Calu3 (cell line): ENCODE measurements around the gene FUT2. TPM values are rescaled to one million over a fixed set of nuclear protein-coding genes. Genes with fewer than 3 reads are reported as not detected.

Experiments used
- BruUV-seq: library from RNA; stranded (reverse); fragments of 400-500 nt; replicated peaks from 2 replicates; lab custom pipeline; 2021; lab: Mats Ljungman, UMichigan
- CTCF ChIA-PET: fragments of 300-600 bp; sonication (Branson Sonifier 250); formaldehyde crosslinking; loops from one replicate; lab custom pipeline; 2022; ENCODE audit warnings: antibody characterized with exemption; lab: Charles Lee
- DNase-seq: peaks from one replicate; pipeline ENCODE4 v3.0.0; 2022
- H3K27ac Mint-ChIP-seq: one replicate; pipeline ENCODE4 v1.8.0; 2022; ENCODE audit warnings: mixed read lengths; ENCODE audit not compliant: unreplicated experiment
- H3K27me3 Mint-ChIP-seq: one replicate; pipeline ENCODE4 v1.8.0; 2022; ENCODE audit warnings: mixed read lengths; ENCODE audit not compliant: unreplicated experiment
- H3K36me3 Mint-ChIP-seq: one replicate; pipeline ENCODE4 v1.8.0; 2022; ENCODE audit warnings: mild to moderate bottlenecking, moderate library complexity, mixed read lengths; ENCODE audit not compliant: insufficient read depth, unreplicated experiment
- H3K4me1 Mint-ChIP-seq: one replicate; pipeline ENCODE4 v1.8.0; 2022; ENCODE audit warnings: mild to moderate bottlenecking, low read depth, mixed read lengths; ENCODE audit not compliant: unreplicated experiment
- H3K4me3 Mint-ChIP-seq: one replicate; pipeline ENCODE4 v1.8.0; 2022; ENCODE audit warnings: mild to moderate bottlenecking, low read depth, moderate library complexity, mixed read lengths; ENCODE audit not compliant: unreplicated experiment
- H3K9me3 Mint-ChIP-seq: one replicate; pipeline ENCODE4 v1.8.0; 2022; ENCODE audit warnings: low read depth, mixed read lengths; ENCODE audit not compliant: unreplicated experiment
- intact Hi-C: fragments of 100-400 bp; cut with micrococcal nuclease; formaldehyde crosslinking; loops from one replicate; pipeline ENCODE4 v1.10.0; 2022; ENCODE audit not compliant: unreplicated experiment
- total RNA-seq: library from RNA; stranded (reverse); gene quantifications from 2 replicates; pipeline ENCODE4 v1.2.3, GENCODE V29; 2022
- TF ChIP-seq, protein P1 (sequence below): fragments of 200-600 bp; IDR thresholded peaks from one replicate; pipeline ENCODE4 v1.8.0; 2022; ENCODE audit warnings: antibody characterized with exemption; ENCODE audit not compliant: unreplicated experiment

Gene FUT2
- total RNA-seq, 1 experiment from 2014 or later: 10.4 TPM

DNA sequence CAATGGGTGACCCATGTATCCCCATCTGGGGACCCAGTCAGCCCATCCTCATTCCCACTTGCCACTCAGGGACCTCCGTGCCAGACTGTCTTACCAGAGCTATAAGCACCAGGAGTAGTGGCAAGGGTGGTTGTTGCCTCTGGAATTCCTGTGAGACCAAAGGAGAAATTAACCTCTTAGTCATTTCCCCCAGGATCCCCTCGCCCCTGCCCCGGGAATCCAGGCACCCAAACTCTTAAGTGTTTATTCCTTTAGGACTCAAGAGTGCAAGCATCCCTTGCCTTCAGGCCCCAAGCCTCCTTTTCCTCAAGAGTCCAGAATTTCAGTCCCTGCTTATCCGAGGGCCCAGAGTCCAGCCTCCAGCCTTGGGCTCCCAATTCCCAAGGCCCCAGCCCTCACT, 32.1 kb upstream of the FUT2 start:
- Mint-ChIP-seq H3K27me3 (no peaks in the 10 kb centered on the region), H3K27ac (no peak overlapping the region), H3K36me3 (peaks cover 6% of the 10 kb centered on the region), H3K4me1 (peaks cover 8% of the 10 kb centered on the region), H3K4me3 (no peak overlapping the region), H3K9me3 (no peaks in the 10 kb centered on the region)
- CTCF ChIA-PET: no interaction called here
- intact Hi-C loops: no loop called here
- no TSS peak for BruUV-seq
- DNase-seq: no peak
- TF ChIP-seq, protein P1, sequence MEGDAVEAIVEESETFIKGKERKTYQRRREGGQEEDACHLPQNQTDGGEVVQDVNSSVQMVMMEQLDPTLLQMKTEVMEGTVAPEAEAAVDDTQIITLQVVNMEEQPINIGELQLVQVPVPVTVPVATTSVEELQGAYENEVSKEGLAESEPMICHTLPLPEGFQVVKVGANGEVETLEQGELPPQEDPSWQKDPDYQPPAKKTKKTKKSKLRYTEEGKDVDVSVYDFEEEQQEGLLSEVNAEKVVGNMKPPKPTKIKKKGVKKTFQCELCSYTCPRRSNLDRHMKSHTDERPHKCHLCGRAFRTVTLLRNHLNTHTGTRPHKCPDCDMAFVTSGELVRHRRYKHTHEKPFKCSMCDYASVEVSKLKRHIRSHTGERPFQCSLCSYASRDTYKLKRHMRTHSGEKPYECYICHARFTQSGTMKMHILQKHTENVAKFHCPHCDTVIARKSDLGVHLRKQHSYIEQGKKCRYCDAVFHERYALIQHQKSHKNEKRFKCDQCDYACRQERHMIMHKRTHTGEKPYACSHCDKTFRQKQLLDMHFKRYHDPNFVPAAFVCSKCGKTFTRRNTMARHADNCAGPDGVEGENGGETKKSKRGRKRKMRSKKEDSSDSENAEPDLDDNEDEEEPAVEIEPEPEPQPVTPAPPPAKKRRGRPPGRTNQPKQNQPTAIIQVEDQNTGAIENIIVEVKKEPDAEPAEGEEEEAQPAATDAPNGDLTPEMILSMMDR: no peak

DNA sequence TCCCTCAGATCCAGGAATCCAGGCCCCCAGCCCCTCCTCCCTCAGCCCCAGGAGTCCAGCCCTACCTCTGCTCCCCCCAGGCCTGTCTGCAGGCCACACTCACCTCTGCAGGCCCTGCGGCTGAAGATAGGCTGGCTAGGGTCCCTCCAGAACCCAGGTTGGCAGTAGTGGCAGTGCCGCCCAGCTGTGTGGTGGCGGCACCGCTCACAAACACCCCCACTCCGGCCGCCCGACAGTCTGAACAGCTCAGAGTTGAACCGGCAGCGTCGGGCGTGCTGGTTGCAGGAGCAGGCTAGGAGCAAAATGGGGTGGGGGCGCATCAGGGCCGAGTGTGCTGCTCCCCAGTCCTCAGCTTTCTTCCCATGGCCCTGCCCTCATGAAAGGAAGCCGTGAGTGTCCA, 31.3 kb upstream of the FUT2 start:
- CTCF ChIA-PET: interaction anchor here (0.6 kb wide), 1 partner anchor 1634 kb away, joined by 4 read pairs; no protein-coding TSS in a partner anchor
- BruUV-seq: no TSS peak
- H3K27ac Mint-ChIP-seq: no peak overlapping the region
- no peak overlapping the region for H3K4me3 Mint-ChIP-seq
- peaks cover 8% of the 10 kb centered on the region for H3K4me1 Mint-ChIP-seq
- H3K27me3 Mint-ChIP-seq: no peaks in the 10 kb centered on the region
- H3K9me3 Mint-ChIP-seq: peaks cover under 1% of the 10 kb centered on the region
- H3K36me3 Mint-ChIP-seq: peaks cover 6% of the 10 kb centered on the region
- TF ChIP-seq, protein P1: no peak
- DNase-seq: no peak
- intact Hi-C loops: no loop called here

DNA sequence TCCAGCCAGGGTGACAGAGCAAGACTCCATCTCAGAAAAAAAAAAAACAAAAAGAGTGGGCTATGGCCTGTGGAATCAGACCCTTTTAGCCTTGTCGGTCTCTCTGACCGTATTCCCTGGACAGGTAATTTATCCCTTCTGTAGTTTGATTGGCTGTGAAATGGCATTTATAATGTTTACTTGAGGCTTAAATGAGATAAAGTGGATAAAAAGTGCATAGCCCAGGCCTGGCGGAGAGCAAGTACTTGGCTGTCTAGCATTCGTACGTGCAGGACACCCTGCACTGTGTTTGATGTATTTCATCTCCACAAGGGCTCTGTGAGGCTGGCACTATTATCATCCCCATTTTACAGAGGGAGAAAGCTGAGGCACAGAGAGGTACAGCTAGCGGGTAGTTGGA, 30.0 kb upstream of the FUT2 start:
- no TSS peak for BruUV-seq
- Mint-ChIP-seq H3K4me1 (peaks cover 5% of the 10 kb centered on the region), H3K9me3 (peaks cover 6% of the 10 kb centered on the region), H3K27ac (no peak overlapping the region), H3K36me3 (peaks cover 5% of the 10 kb centered on the region), H3K4me3 (no peak overlapping the region), H3K27me3 (no peaks in the 10 kb centered on the region)
- intact Hi-C loops: no loop called here
- CTCF ChIA-PET: no interaction called here
- TF ChIP-seq, protein P1: no peak
- DNase-seq: no peak

DNA sequence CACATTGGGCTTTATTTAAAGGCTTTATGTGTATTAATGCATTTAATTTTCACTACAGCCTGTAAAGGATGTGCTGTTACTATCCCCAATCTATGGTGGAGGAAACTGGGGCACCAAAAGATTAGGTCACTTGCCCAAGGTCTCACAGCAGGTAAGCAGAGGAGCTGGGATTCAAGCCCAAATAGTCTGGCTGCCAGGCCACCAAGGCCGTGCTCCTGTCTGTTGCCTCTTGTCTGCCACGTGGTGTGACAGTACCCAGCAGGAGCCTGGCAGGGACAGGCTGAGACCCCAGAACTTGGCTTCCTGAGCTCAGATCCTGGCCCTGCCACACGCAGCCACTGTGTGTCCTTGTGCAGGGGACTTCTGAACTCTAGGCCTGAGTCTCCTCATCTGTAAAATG, 27.4 kb upstream of the FUT2 start:
- intact Hi-C loops: no loop called here
- H3K27ac Mint-ChIP-seq: no peak overlapping the region
- TF ChIP-seq, protein P1: no peak
- BruUV-seq: no TSS peak
- H3K36me3 Mint-ChIP-seq: no peaks in the 10 kb centered on the region
- H3K27me3 Mint-ChIP-seq: no peaks in the 10 kb centered on the region
- H3K4me1 Mint-ChIP-seq: no peaks in the 10 kb centered on the region
- CTCF ChIA-PET: no interaction called here
- H3K4me3 Mint-ChIP-seq: no peak overlapping the region
- no peak for DNase-seq
- H3K9me3 Mint-ChIP-seq: peaks cover 6% of the 10 kb centered on the region
